HepG2 (cell line): ENCODE results near the gene C22orf39. TPM values are rescaled to one million over a fixed set of nuclear protein-coding genes. Genes with fewer than 3 reads are reported as not detected.

Experiments
- AHDC1 ChIP-seq: sonication (generic); formaldehyde crosslinking; IDR thresholded peaks from 2 replicates; pipeline ENCODE4 v1.5.1; 2020; ENCODE audit warnings: mild to moderate bottlenecking, missing genetic modification reagents, borderline replicate concordance
- CREBL2 ChIP-seq: sonication (generic); formaldehyde crosslinking; IDR thresholded peaks from 2 replicates; pipeline ENCODE4 v1.8.1; 2023; ENCODE audit warnings: missing genetic modification reagents, mild to moderate bottlenecking, borderline replicate concordance
- MXD3 ChIP-seq: IDR thresholded peaks from 2 replicates; pipeline ENCODE4 v1.6.1; 2016; ENCODE audit warnings: mild to moderate bottlenecking, missing biosample characterization, missing genetic modification reagents
- NR2C2 ChIP-seq: sonication (generic); formaldehyde crosslinking; IDR thresholded peaks from 2 replicates; pipeline ENCODE4 v1.4.0; 2020; ENCODE audit warnings: missing genetic modification reagents, mild to moderate bottlenecking, moderate library complexity, borderline replicate concordance
- PATZ1 ChIP-seq: sonication (generic); formaldehyde crosslinking; IDR thresholded peaks from 2 replicates; pipeline ENCODE4 v1.4.0; 2020; ENCODE audit warnings: missing genetic modification reagents
- POLR2A ChIP-seq, 2 experiments: IDR thresholded peaks; 2 replicates each; pipeline ENCODE4 v1.6.1; 2011; ENCODE audit warnings: low read depth in 2 of 2, low read length in 2 of 2, mild to moderate bottlenecking in 1 of 2, moderate library complexity in 1 of 2; ENCODE audit not compliant: insufficient read depth in 1 of 2
- REPIN1 ChIP-seq: sonication (generic); formaldehyde crosslinking; IDR thresholded peaks from 2 replicates; pipeline ENCODE4 v1.8.0; 2022; ENCODE audit warnings: missing genetic modification reagents, low read depth, mild to moderate bottlenecking, borderline replicate concordance
- SNAPC2 ChIP-seq: sonication (generic); formaldehyde crosslinking; IDR thresholded peaks from 2 replicates; pipeline ENCODE4 v1.8.1; 2022; ENCODE audit warnings: mild to moderate bottlenecking, missing genetic modification reagents
- THAP9 ChIP-seq: sonication (generic); formaldehyde crosslinking; IDR thresholded peaks from 2 replicates; pipeline ENCODE4; 2020; ENCODE audit warnings: missing genetic modification reagents, mild to moderate bottlenecking, borderline replicate concordance
- TP53 ChIP-seq: sonication (generic); formaldehyde crosslinking; conservative IDR thresholded peaks from 2 replicates; pipeline ENCODE4 v1.4.0; 2020; ENCODE audit warnings: missing genetic modification reagents
- ZFP36 ChIP-seq: fragments of 150-350 bp; IDR thresholded peaks from 2 replicates; pipeline ENCODE4 v1.6.1; 2018; ENCODE audit warnings: borderline replicate concordance, low read length, low read depth; ENCODE audit not compliant: partially characterized antibody
- ZMYM3 ChIP-seq: sonication (generic); formaldehyde crosslinking; IDR thresholded peaks from 2 replicates; pipeline ENCODE4 v1.5.1; 2020; ENCODE audit warnings: mild to moderate bottlenecking, missing genetic modification reagents
- ZNF224 ChIP-seq: sonication (generic); formaldehyde crosslinking; IDR thresholded peaks from 2 replicates; pipeline ENCODE4 v1.5.0; 2020; ENCODE audit warnings: mild to moderate bottlenecking, missing genetic modification reagents
- ZNF335 ChIP-seq: sonication (generic); formaldehyde crosslinking; IDR thresholded peaks from 2 replicates; pipeline ENCODE4 v1.4.0; 2020; ENCODE audit warnings: missing genetic modification reagents
- ZNF430 ChIP-seq: sonication (generic); formaldehyde crosslinking; IDR thresholded peaks from 2 replicates; pipeline ENCODE4 v1.9.0; 2021; ENCODE audit warnings: mild to moderate bottlenecking, missing genetic modification reagents
- ZNF605 ChIP-seq: sonication (generic); formaldehyde crosslinking; IDR thresholded peaks from 2 replicates; pipeline ENCODE4 v1.8.0; 2022; ENCODE audit warnings: mild to moderate bottlenecking, missing genetic modification reagents
- ZNF724P ChIP-seq: sonication (generic); formaldehyde crosslinking; IDR thresholded peaks from 2 replicates; pipeline ENCODE4 v1.8.0; 2022; ENCODE audit warnings: missing genetic modification reagents, borderline replicate concordance
- polyA plus RNA-seq, 8 experiments: library from polyadenylated mRNA; depleted of rRNA in 3 of 8; stranded (reverse) in 7 of 8; unstranded in 1 of 8; fragments of >200 nt; fragmentation: Illumina TruSeq in 4 of 8; extraction: Trizol in 4 of 8; gene quantifications; 2 replicates each; pipeline versions ENCODE4 v1.2.1 to v1.2.3, GENCODE V29; 2011 to 2016; ENCODE audit warnings: low read depth in 4 of 8, missing spikeins in 1 of 8, mixed read lengths in 1 of 8; ENCODE audit not compliant: insufficient read depth in 1 of 8
- total RNA-seq, 5 experiments: library from RNA; depleted of rRNA; stranded (reverse); fragments of >200 nt; fragmentation: Illumina TruSeq; extraction: Trizol; gene quantifications; 2 replicates each; pipeline ENCODE4 v1.2.3, GENCODE V29; 2016; ENCODE audit warnings: low read depth in 1 of 5

The C22orf39 gene
- total and polyA plus RNA-seq, 2 of the 13 experiments (the other 11 are each of a cell fraction or from before 2014, with no cell fraction given): 23.4 to 26.4 TPM

- 0 out of 2 replicates have a peak, but pooled peaks have one; percentile 31 for TF ChIP-seq AHDC1 (CRISPR knock-in tag)
- peak; percentile 12; the same call in 1 of the 2 replicates for TF ChIP-seq NR2C2
- TF ChIP-seq MXD3 (CRISPR knock-in tag): peak; percentile 35
- TF ChIP-seq ZNF335 (CRISPR knock-in tag): no peak
- TF ChIP-seq ZMYM3 (CRISPR knock-in tag): no peak
- no peak for TF ChIP-seq TP53 (CRISPR knock-in tag)
- TF ChIP-seq ZNF724P (CRISPR knock-in tag): no peak
- no peak for TF ChIP-seq CREBL2 (CRISPR knock-in tag)
- TF ChIP-seq REPIN1: peak; percentile 66; the same call in 1 of the 2 replicates
- 0 out of 2 replicates have a peak, but pooled peaks have one; percentile 33 for TF ChIP-seq SNAPC2 (CRISPR knock-in tag)
- no peak; the same call in 1 of the 2 replicates for TF ChIP-seq THAP9
- TF ChIP-seq PATZ1 (CRISPR knock-in tag): no peak
- no peak; the same call in 1 of the 2 replicates for TF ChIP-seq ZNF430 (CRISPR knock-in tag)
- TF ChIP-seq POLR2A (IDR thresholded peaks at IDR 0.05; ENCODE audit: insufficient read depth in 1 of 2, low read depth in 2 of 2, low read length in 2 of 2): peak in 1 of 2 experiments; percentile 45; a peak in 2 of 4 replicates
- TF ChIP-seq ZNF224 (CRISPR knock-in tag): peak; percentile 95
- no peak for TF ChIP-seq ZFP36
- 0 out of 2 replicates have a peak, but pooled peaks have one; percentile 53 for TF ChIP-seq ZNF605 (CRISPR knock-in tag)
Measured at GRCh38 chr22:19430890-19431541, 16.5 kb downstream of the C22orf39 start (continued).
